Measurements from ENCODE around the gene PPDPF.
"Not testable (repeated sequence)": the region's sequence is repeated elsewhere in the genome, so short reads cannot be mapped to it uniquely, and the experiment has no call there.

PPDPF gene

DNA sequence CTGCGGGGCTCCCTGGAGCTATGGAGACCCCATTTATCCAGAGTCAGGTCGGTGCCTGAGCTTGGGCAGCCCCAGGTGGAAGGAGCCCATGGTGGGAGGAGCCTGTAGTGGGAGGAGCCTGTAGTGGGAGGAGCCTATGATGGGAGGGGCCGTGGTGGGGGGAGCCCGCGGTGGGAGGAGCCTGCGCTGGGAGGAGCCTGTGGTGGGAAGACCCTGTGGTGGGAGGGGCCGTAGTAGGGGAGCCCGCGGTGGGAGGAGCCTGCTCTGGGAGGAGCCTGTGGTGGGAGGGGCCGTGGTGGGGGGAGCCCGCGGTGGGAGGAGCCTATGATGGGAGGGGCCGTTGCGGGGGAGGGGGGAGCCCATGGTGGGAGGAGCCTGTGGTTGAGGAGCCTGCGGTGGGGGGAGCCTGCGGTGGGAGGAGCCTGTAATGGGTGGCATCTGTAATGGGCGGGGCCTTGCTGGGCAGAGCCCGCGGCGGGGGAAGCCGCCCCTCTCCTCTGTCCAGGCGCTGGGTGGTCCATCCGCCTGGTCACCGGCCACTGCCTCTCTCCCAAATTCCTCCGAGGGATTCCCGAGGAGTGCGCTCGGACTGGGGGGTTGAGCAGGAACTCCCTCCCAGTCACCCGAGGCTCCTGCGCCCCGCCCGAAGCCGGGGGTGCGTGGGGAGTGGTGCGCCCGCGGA lies 32.8 kb downstream of the PPDPF start:
- peak; percentile 30 for DNase-seq

DNA sequence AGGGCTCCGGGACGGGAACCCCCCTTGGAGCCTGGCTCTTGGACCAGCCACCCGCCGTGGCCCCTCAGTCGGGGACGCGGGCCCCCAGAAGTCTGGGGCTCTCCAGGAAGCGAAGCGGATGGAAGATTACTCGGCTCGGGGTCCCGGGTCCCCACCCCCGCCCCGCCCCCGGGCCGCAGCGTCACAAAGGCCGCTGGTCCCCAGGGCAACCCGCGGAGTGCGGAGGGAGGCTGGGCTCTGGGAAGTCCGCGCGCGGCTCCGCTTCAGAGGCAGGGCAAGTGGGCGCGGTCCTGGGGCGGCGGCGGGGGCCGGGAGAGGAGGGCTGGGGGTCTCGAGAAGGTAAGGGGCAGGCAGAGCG lies 33.3 kb downstream of the PPDPF start, which contains the start of gene FNDC11:
TSS of gene FNDC11 (plus strand) at position 227 of the 358 bp plus-strand sequence. CDS start 1,505 bp downstream, outside the sequence.
- no peak for DNase-seq

DNA sequence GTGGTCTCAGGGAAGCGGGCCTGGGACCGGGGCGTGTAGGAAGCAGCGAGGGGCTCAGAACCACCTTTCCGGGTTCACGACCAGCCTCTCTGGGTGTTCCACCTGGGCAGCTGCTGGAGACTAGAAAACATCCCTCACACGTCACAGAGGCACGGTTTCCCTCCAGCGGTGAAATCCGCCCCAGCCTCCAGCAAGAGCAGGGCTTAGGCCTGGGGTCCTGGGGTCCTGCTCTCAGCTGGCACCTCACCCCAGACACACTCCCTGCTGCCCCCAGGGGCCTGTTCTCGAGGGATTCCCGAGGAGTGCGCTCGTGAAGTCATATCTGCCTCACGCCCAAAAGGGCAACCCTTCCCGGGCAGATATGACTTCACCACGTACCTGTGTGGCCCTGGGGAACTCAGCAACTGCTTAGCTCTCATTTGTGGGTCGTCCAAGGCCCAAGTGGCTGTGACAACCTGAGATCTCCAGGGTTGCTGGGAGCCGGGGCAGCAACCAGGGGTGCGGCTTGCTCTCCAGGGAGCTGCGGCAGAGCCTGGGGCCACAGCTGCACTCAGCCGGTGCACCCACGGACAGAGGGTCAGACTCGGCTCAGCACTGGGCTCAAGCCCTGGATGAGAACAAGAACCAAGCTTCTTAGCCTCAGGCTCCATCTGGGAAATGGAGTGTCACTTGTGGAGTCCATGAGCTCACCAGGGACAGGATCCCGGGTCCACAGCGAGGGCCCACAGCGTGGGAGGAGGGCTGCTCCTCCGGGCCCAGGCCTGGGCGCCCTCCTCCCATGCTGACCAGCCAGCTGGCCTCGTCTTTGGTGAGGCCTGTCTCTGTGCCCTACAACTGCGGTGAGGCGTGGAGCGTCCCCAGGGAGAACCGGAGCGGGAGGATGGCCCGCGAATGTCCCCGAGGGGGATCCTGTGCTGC lies 34.1 kb downstream of the PPDPF start:
- DNase-seq, result no peak

DNA sequence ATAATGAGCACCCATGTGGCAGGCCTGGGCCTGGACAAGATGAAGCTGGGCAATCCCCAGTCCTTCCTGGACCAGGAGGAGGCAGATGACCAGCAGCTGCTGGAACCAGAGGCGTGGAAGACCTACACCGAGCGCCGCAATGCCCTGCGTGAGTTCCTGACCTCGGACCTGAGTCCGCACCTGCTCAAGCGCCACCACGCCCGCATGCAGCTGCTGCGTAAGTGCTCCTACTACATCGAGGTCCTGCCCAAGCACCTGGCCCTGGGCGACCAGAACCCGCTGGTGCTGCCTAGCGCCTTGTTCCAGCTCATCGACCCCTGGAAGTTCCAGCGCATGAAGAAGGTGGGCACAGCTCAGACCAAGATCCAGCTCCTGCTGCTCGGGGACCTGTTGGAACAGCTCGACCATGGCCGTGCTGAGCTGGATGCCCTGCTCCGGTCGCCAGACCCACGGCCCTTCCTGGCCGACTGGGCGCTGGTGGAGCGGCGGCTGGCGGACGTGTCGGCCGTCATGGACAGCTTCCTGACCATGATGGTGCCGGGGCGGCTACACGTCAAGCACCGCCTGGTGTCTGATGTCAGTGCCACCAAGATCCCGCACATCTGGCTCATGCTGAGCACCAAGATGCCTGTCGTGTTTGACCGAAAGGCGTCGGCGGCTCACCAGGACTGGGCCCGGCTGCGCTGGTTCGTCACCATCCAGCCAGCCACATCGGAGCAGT lies 35.3 kb downstream of the PPDPF start:
- DNase-seq, result no peak

DNA sequence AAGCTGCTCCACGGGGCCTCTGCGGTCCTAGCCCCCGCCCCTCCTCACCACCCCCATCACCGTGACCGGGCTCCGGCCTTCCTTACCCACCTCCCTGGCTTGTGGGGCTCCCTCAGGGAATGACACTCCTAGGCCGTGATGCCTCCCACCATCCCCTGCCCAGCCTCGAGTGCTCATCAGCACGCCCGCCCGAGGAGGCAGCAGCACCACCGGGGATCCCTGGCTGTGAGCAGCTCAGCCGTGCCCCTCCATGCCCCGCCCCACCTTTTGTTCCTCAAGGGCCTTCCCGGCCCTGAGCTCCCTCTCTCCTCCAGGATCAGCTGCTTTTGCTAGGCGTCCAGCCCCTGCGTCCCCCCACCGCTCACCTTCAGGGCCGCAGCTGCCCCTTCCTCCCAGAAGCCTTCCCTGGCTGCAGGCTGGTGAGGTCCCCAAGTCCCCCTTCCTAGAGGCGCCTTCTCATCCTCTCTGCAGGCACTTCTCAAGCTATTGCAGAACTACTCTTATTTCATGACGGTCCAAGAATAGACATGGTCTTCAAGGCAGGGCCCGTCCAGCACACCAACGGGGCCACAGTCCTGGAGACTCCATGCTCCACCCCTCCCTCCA lies 36.4 kb downstream of the PPDPF start:
- DNase-seq, result no peak

DNA sequence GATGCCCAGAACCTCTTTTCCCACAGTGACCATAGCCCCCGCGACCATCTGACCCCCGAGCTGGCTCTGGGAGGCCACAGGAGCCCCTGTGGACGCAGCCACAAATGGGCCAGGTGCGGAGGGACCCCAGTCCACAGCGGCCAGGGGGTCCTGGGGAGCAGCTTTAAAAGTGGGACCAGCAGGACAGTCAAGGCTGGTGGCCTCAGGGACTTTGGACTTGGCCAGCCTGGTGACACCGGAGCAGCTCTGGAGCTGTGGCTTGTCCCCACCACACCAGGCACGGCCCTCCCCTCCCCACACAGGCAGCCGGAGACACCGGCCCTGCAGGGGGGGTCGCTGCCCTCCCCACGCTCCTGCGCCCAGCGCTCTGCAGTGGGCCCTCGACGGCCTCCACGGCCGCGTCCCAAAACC lies 36.9 kb downstream of the PPDPF start:
- DNase-seq, result no peak

DNA sequence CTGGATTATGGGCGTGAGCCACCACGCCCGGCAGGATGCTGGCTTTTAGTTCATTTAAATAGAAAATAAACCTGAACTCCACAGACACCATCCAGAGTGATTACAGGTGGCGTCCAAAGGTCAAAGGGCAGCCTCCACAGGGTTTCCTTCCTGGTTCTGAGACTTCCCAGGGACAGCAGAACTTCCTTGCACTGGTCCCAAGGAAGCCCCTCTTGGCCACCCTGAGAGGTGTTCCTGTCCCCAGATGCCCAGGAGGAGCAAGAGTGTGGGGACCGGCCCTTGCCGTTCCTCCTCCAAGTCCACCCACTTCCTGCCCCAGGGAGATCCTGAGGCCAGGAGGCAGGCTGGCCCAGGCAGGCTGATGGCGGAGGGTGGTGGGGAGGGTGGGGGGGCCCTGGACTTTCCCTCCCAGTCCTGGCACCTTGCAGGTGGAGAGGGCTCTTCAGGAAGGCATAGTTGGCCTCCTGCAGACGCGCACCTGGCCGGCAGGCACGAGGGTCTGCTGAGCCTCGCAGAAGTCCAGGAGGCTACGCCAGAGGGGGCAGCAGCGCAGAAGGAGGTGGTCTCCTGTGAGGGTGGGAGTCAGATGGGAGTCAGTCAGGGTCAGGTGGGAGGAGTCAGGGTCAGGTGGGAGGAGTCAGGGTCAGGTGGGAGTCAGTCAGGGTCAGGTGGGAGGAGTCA lies 38.4 kb downstream of the PPDPF start:
- DNase-seq, result no peak

DNA sequence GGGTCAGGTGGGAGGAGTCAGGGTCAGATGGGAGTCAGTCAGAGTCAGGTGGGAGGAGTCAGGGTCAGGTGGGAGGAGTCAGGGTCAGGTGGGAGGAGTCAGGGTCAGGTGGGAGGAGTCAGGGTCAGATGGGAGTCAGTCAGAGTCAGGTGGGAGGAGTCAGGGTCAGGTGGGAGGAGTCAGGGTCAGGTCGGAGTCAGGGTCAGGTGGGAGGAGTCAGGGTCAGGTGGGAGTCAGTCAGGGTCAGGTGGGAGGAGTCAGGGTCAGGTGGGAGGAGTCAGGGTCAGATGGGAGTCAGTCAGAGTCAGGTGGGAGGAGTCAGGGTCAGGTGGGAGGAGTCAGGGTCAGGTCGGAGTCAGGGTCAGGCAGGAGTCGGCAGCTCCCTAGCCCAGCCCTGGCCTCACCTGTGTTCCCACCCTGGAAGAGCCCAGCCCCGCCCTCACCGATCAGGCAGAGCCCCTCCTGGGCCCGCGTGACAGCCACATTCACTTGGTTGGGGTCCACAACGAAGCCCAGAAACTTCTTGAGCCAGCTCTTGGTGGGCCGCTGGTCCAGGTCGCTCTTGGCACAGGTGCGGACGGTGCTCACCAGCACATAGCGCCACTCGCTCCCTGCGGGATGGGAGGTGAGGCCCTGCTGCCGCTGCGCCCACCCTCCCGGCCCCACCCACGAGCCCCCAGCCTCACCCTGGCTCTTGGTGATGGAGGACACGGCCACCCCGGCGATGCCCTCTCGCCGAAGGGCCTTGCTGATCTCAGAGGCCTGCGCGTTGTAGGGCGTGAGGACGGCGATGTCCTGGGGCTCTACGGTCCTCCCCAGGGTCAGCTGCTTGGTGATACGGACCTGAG lies 39.1 kb downstream of the PPDPF start:
- not testable (repeated sequence) for DNase-seq

DNA sequence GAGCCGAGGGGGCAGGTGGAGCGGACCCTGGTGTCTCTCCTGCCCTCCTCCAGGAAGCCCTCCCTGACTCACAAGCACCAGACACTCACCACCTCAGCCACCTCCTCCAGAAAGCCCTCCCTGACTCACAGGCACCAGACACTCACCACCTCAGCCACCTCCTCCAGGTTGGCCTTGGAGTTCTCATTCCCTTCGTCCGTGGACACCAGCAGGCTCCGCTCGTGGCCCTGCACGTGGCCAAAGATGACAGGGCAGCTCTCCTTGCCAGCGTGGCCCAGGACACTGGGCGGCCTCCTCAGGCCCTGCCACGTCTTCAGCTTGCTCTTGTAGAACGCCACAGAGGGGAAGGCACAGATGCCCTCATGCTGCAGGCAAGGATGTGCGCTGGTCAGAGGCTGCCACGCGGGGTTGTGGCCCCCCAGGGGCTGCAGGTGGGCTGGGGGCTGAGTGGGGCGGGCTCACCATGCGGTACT lies 39.8 kb downstream of the PPDPF start:
- no peak for DNase-seq

DNA sequence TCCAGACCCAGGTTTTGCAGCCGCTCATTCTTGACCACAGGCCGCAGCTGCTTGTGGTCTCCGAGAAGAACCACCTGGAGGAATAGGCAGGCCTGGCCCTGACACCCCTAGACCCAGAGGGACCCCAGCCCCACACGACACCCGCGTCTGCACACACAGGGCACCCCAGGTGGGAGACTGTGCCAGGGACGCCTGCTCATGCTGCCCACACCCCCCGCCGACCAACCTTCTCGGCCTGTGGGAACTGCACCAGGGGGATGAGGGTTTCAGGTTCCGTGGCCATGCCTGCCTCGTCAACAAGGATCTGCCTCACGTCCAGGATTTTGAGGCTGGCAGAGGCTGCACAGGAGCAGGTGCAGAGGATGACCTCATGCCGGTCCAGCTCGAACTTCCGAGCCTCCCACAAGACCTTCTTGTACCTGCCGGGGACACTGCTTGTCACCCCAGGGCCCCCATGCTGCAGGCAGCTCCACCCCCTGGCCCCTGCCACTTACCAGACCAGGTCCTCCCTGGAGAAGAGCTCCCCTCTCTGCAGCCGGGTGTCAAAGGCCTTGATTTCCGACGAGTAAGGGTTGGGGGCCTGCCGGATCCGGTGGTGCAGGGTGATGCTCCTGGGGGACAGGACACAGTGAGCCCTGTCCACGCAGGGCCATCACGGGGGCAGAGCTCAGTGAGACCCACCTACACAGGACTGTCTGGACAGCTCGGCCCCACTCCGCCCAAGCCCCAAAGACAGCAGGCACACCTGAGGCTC lies 40.5 kb downstream of the PPDPF start:
- DNase-seq, result no peak

DNA sequence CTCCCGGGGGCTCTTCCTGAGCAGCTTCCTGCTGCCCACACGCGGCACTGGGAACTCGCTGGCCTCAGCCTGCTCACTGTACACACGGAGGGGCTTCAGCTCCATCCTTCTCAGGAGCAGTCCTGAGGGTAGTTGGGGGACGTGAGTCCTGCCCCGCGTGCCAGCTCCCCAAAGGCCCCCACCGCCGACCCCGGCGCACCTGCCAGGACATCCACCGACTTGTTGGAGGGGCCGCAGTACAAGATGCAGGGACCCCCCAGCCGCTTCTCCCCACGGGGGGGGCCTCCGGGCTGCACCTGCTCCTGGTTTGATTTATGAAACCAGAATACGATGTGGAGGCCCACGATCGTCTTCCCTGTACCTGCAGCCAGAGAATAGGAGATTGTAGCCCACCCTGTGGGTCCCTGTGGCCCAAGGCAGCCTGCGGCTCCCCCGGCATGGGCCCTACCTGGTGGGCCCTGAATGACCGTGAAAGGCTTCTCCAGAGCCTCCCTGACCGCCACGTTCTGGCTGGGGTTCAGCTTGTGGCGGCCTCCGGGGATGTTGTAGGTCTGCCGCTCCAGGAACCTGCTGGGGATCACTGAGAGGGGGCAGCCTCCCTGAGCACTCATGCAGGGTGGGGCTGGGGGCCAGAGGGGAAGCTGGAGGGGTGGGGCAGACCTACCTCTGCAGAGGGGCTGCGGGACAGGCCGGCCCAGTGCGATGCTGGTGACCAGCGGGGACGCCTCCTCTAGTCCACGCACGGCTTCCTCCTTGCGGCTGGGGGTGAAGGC lies 41.2 kb downstream of the PPDPF start:
- DNase-seq, result no peak

DNA sequence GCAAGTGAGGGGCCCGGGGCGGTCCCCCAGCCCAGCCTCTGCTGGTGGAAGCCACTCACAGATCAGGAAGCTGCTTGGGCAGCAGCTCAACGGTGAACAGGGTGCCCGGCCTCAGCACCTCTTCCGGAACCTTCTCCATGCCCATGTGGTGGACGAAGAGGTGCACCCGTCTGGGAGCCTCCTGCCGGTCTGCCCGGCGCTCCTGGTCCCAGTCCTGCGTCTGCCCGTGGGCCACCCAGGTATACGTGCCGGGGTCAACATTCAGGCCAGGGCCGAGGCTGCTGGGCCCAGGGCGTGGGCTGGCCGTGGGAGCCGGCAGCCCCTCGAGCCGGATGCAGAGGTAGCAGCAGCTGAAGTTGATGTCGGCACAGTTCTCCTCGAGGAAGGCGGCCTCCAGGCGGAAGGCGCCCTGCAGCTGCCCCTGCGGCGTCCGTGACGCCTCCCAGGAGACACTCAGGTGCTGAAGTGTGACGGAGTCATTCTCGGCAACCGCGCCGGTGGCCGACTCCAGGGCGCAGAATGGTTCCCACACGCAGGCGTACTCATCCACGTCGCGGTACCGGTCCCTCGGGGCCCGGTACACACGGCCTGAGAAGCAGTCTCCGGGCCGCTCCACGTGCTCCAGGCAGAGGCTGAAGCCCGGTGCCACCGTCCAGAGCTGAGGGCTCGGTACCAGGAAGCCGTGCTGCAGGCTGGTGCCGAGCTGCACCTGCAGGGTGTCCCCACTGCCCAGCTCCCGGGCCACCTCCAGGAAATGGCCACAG lies 42.1 kb downstream of the PPDPF start:
- DNase-seq, result no peak

DNA sequence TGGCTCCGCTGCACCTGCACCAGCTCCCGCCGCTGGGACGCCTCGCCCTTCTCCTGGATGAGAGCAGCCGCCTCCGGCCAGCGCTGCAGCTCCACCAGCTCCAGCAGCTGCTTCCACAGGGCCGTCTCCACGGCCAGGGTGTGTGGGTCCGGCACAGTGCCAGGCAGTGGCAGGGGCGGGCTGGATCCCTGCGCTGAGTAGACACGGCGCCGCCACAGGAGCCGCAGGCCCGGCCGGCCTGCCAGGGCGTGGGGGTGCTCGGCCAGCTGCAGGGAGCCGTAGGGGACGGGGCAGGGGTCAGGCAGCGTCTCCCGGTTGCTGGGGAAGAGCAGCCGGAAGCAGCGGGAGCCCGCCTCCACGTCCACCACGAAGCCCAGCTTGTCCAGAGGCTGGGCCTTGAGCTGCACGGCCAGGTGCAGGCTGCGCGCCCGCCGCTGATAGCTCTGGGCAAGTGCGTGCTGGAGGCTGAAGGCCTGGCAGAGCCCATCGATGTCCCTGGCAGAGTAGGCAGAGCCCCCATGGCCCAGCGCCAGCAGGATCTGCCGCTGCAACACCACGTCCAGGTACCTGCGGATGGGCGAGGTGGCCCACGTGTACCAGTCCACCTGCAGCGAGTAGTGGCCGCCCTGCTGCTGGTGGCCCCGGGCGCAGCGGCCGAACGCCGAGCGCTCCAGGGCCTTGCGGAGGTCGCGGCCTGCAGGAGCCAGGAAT lies 42.8 kb downstream of the PPDPF start:
- no peak for DNase-seq

DNA sequence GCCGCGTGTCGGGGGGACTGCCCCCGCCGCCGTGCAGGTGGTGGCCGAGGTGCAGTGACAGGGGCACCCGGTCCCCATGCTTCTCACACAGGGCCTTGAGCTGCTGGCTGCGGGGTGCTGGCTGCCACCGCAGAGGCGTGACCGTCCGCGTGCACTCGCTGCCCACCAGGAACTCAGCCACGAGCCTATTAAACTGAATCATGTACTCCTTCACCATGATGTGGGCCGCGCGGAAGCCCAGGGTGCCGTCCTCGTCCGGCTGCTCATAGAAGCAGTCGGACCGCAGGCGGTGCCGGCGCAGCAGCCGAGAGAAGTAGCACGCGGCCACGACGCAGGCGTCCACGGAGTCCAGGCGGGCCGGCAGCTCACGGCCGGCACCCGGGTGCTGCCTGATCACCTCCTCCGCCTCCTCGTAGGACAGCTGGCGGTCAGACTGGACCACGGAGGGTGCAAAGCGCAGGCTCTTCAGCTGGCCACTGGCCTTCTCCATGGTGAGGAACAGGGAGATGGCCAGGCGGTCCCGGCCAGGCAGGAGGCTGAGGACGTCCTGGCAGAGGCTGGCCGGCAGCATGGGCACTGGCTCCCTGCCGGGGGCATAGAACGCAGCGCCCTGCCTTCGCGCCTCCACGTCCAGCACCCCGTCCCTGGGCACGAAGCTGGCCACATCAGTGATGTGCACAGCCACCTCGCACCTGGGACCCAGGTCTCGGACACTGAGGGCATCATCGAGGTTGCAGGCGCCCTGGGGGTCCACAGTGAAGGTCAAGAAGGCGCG lies 43.7 kb downstream of the PPDPF start:
- no peak for DNase-seq

DNA sequence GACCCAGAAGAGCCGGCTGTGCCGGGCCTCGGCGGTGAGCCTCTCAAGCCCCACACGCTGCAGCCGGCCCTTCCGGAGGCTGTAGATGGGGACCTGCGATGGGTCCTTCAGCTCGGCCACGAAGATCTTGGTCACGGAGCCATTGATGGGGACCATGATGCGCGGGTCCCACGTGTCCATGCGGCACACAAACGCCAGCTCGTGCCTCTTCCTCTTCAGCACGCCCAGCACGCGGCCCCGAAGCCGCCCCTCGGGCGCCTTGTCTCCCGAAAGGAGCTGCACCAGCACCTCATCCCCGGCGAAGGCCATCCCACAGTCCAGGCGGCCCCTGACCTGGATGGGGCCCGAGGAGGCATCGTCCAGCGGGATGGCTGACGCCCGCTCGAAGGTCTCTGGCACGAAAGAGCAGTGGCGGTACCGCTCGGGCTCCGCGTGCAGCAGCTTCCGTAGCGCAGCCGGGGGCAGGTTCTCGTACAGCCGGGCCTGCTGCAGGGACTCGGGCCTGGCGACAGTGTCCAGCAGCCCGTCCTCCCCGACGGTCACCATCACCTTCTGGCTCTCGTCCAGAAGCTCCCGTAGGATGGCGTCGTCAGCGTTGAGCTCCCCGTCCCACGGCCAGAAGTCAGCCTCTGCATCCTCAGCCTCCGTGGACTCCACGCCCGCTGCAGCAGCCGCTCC lies 44.6 kb downstream of the PPDPF start:
- DNase-seq, result no peak

DNA sequence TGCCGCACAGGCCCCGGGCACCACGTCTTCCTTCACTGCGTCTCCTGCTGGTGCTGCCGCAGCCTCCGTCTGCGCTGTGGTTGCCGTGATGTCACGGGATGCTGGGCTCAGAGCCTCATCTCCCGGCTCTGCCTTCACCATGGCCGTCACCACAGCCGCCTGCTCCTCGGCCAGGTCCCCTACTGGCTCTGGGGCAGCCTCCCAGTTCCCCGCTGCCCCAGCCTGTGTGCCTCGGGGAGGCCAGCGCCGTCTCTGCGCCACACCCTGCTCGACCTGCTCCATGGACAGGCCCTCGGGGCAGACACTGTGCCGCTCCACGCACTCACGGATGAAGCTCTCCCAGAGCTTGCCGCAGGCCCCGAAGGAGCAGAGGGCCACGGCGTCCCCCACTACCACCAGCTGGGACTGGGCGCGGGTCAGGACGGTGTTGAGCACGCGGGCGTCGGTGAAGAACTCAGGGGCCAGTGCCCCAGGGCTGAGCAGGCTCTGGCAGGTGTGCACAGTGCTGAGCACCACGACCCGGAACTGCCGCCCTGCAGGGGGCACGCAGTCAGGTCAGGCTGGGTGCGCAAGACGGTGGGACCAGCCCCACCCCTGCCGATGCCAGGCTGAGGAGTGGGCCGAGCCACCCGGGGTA lies 45.3 kb downstream of the PPDPF start:
- DNase-seq, result no peak

All from NCI-H1105 treated with DMSO at 0.1 percent for 48 hours (cell line).